Measurements from ENCODE around the gene DCAF8L2.

Gene DCAF8L2

GRCh38 chrX:27775984-27776383 lies 185.8 kb downstream of the DCAF8L2 start:
- Mint-ChIP-seq H3K27ac (ENCODE audit: low read depth) (no peak overlapping the region), H3K36me3 (ENCODE audit: insufficient read depth) (no peaks in the 10 kb centered on the region), H3K9me3 (peaks cover 12% of the 10 kb centered on the region), H3K4me3 (no peak overlapping the region), H3K4me1 (no peaks in the 10 kb centered on the region), H3K27me3 (no peaks in the 10 kb centered on the region)
- DNase-seq (ENCODE audit: low spot score in 2 of 2) (no peak), ATAC-seq (replicated peaks; ENCODE audit: extremely low read depth, poor library complexity, severe bottlenecking) (no peak)

- H3K36me3 Mint-ChIP-seq (ENCODE audit: insufficient read depth) = no peaks in the 10 kb centered on the region
- H3K4me1 Mint-ChIP-seq = no peaks in the 10 kb centered on the region
- H3K9me3 Mint-ChIP-seq = no peaks in the 10 kb centered on the region
- DNase-seq (ENCODE audit: low spot score in 2 of 2) = no peak
- no peak overlapping the region for H3K27ac Mint-ChIP-seq (ENCODE audit: low read depth)
- H3K27me3 Mint-ChIP-seq = no peaks in the 10 kb centered on the region
- no peak for ATAC-seq (replicated peaks; ENCODE audit: extremely low read depth, poor library complexity, severe bottlenecking)
- no peak overlapping the region for H3K4me3 Mint-ChIP-seq
These were observed 206.6 kb downstream of the DCAF8L2 start for GRCh38 chrX:27796640-27797257.

- no peaks in the 10 kb centered on the region for H3K27me3 Mint-ChIP-seq
- ATAC-seq (replicated peaks; ENCODE audit: extremely low read depth, poor library complexity, severe bottlenecking) (no peak), DNase-seq (ENCODE audit: low spot score in 2 of 2) (no peak)
- H3K27ac Mint-ChIP-seq (ENCODE audit: low read depth) = no peak overlapping the region
- H3K4me1 Mint-ChIP-seq = no peaks in the 10 kb centered on the region
- no peaks in the 10 kb centered on the region for H3K9me3 Mint-ChIP-seq
- no peak overlapping the region for H3K4me3 Mint-ChIP-seq
- H3K36me3 Mint-ChIP-seq (ENCODE audit: insufficient read depth) = no peaks in the 10 kb centered on the region
These were observed 207.4 kb downstream of the DCAF8L2 start for GRCh38 chrX:27797575-27797974.

Data from central memory CD8-positive, alpha-beta T cell (primary cell).